Kidney (tissue), 14 donors: ENCODE data around the gene NUMA1. TPM values are rescaled to one million over a fixed set of nuclear protein-coding genes. Genes with fewer than 3 reads are reported as not detected.
A peak's percentile ranks its signal among the peaks of the same experiment; 100 is the strongest.

Source experiments
- DNase-seq, 5 donors: peaks; one replicate each; pipeline ENCODE4 v3.0.0-alpha.2; 2013 to 2020
- FAIRE-seq: peaks from 2 replicates; lab custom pipeline; 2012; peaks lifted over from hg19 to GRCh38; lab: Jason Lieb, UNC
- H3K27ac ChIP-seq, 2 donors: one replicate each; pipeline ENCODE4 v1.7.0; 2013; ENCODE audit warnings: low read depth in 2 of 2, low read length in 2 of 2, inconsistent platforms in 1 of 2
- H3K27me3 ChIP-seq: one replicate; pipeline ENCODE4 v1.7.1; 2013; ENCODE audit warnings: low read length, inconsistent platforms; ENCODE audit not compliant: control insufficient read depth, insufficient read depth
- H3K36me3 ChIP-seq, 3 donors: one replicate each; pipeline versions ENCODE4 v1.7.0 to v1.7.1; 2013; ENCODE audit warnings: low read length in 3 of 3, control low read depth in 1 of 3, inconsistent platforms in 1 of 3; ENCODE audit not compliant: insufficient read depth in 3 of 3, control insufficient read depth in 2 of 3
- H3K4me1 ChIP-seq, 3 donors: one replicate each; pipeline versions ENCODE4 v1.7.0 to v1.7.1; 2013; ENCODE audit warnings: low read length in 3 of 3, inconsistent platforms in 1 of 3, low read depth in 1 of 3; ENCODE audit not compliant: control insufficient read depth in 2 of 3, insufficient read depth in 2 of 3
- H3K4me3 ChIP-seq, 3 donors: one replicate each; pipeline versions ENCODE4 v1.7.0 to v1.8.1; 2013; ENCODE audit warnings: low read length in 3 of 3, control low read depth in 1 of 3, inconsistent platforms in 1 of 3
- H3K9ac ChIP-seq, 3 donors: one replicate each; pipeline versions ENCODE4 v1.7.0 to v1.7.1; 2013; ENCODE audit warnings: low read length in 3 of 3, control low read depth in 1 of 3, inconsistent platforms in 1 of 3
- H3K9me3 ChIP-seq, 3 donors: one replicate each; pipeline versions ENCODE4 v1.7.0 to v1.7.1; 2013; ENCODE audit warnings: low read length in 3 of 3, control low read depth in 1 of 3, inconsistent platforms in 1 of 3; ENCODE audit not compliant: control insufficient read depth in 2 of 3, insufficient read depth in 1 of 3
- intact Hi-C: fragments of 100-400 bp; cut with DNase I; formaldehyde crosslinking; loops from one replicate; pipeline ENCODE4 v1.11.1; 2022
- polyA plus RNA-seq: library from polyadenylated mRNA; stranded (reverse); fragments of 350-450 nt; fragmentation: Illumina TruSeq; extraction: RNeasy Lipid Tissue Mini Kit (QIAGEN cat#74804); gene quantifications from one replicate; pipeline ENCODE4 v1.2.3, GENCODE V29; 2014; ENCODE audit warnings: low read depth, low replicate concordance; ENCODE audit not compliant: insufficient read depth
- total RNA-seq: library from RNA; stranded (reverse); fragmentation: NEBNext Ultra II Directional; extraction: Animal tissue kit (Norgen Biotek cat#: 25700); gene quantifications from one replicate; pipeline ENCODE4 v1.2.1, GENCODE V29; 2021
- TF ChIP-seq, protein P1 (sequence below): IDR thresholded peaks from 3 replicates; pipeline ENCODE4 v1.5.1; 2012; ENCODE audit warnings: mild to moderate bottlenecking, moderate library complexity, borderline replicate concordance; ENCODE audit not compliant: insufficient read depth; ENCODE audit errors: extremely low read depth
- donor health status: control.
- donor health status: control.
- donor health status: control.
- donor health status: control.
- donor health status: control.
- donor health status: DM: yes; HTN: yes; CAD: no.
- donor health status: Normal renal cell carcinoma (clear cell type).

NUMA1 gene
- total and polyA plus RNA-seq, 2 donors from 2014 or later: 85.3 to 198 TPM

DNA sequence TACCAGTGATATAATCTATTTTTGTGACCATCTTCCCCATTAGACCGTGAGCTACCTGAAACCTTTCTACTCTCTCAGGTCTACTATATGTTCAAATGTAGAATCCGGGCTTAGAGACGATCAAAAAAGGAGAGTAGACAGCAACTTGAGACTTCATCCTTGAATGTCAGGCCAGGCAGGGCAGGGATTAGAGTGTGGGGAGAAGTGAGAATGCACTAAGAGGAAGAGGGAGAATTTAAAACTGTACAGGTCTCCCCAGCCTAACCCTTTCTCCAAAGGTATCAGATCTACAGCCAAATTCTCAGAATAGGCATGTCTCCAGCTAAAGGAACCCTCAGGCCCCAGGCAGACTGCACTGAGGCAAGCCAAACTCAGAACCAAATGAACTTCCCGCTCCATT is 21.8 kb upstream of the NUMA1 start:
- intact Hi-C loops: no loop called here
- FAIRE-seq: no peak

GRCh38 chr11:72100462-72100861 is 20.1 kb upstream of the NUMA1 start:
- TF ChIP-seq, protein P1, sequence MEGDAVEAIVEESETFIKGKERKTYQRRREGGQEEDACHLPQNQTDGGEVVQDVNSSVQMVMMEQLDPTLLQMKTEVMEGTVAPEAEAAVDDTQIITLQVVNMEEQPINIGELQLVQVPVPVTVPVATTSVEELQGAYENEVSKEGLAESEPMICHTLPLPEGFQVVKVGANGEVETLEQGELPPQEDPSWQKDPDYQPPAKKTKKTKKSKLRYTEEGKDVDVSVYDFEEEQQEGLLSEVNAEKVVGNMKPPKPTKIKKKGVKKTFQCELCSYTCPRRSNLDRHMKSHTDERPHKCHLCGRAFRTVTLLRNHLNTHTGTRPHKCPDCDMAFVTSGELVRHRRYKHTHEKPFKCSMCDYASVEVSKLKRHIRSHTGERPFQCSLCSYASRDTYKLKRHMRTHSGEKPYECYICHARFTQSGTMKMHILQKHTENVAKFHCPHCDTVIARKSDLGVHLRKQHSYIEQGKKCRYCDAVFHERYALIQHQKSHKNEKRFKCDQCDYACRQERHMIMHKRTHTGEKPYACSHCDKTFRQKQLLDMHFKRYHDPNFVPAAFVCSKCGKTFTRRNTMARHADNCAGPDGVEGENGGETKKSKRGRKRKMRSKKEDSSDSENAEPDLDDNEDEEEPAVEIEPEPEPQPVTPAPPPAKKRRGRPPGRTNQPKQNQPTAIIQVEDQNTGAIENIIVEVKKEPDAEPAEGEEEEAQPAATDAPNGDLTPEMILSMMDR: no peak
- intact Hi-C loops: no loop called here
- H3K9ac ChIP-seq: no peak overlapping the region
- DNase-seq: no peak
- H3K36me3 ChIP-seq: peaks cover 3 to 36% (median 27%) of the 10 kb centered on the region in 3 donors
- no peak overlapping the region for H3K4me3 ChIP-seq
- no peaks in the 10 kb centered on the region for H3K9me3 ChIP-seq
- no peak for FAIRE-seq
- peaks cover 8 to 23% (median 13%) of the 10 kb centered on the region in 3 donors for H3K4me1 ChIP-seq
- no peak overlapping the region for H3K27ac ChIP-seq
- H3K27me3 ChIP-seq: no peaks in the 10 kb centered on the region

More for the DNA sequence above, 21.8 kb upstream of the NUMA1 start:
- H3K27me3 ChIP-seq: no peaks in the 10 kb centered on the region
- H3K4me1 ChIP-seq: peaks cover 8 to 23% (median 13%) of the 10 kb centered on the region in 3 donors
- TF ChIP-seq, protein P1: no peak
- H3K9me3 ChIP-seq: no peaks in the 10 kb centered on the region
- H3K36me3 ChIP-seq: peaks cover 3 to 27% (median 26%) of the 10 kb centered on the region in 3 donors
- H3K9ac ChIP-seq: peak overlapping the region; percentile 50 to 96 (median 88)
- peak overlapping the region; percentile 88 to 99 (median 95) for H3K4me3 ChIP-seq
- DNase-seq: no peak
- peak overlapping the region; percentile 93 to 94 for H3K27ac ChIP-seq

- Histone ChIP-seq H3K36me3 (peaks cover 3 to 36% (median 30%) of the 10 kb centered on the region in 3 donors), H3K27ac (no peak overlapping the region), H3K4me1 (peaks cover 8 to 23% (median 13%) of the 10 kb centered on the region in 3 donors), H3K27me3 (no peaks in the 10 kb centered on the region), H3K4me3 (no peak overlapping the region), H3K9me3 (no peaks in the 10 kb centered on the region), H3K9ac (no peak overlapping the region)
- TF ChIP-seq, protein P1: no peak
- intact Hi-C loops: no loop called here
- no peak for DNase-seq
- FAIRE-seq: no peak
These were observed 19.7 kb upstream of the NUMA1 start for GRCh38 chr11:72100009-72100408.

DNA sequence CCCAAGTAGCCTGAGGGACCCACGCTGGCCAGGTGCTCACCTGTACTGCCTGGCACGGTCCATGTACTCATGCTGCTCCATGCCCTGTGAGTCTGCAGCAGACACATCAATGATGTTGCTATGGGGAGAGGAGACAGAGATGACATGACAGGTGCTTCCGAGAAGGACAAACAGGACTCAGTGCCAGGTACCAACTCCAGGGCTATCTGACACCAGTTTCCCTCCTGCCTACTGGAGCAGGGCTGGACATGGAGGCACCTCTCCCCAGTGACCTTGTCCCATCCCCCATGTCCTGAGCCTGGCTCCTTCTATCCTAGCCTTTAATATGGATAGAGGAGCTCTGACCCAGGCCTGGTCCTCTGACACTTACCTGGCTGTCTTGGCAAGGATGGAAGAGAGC is 18.4 kb upstream of the NUMA1 start:
- DNase-seq (no peak), FAIRE-seq (no peak)
- H3K4me3 ChIP-seq: no peak overlapping the region
- H3K4me1 ChIP-seq: peaks cover 8 to 23% (median 11%) of the 10 kb centered on the region in 3 donors
- no peaks in the 10 kb centered on the region for H3K27me3 ChIP-seq
- H3K9me3 ChIP-seq: no peaks in the 10 kb centered on the region
- TF ChIP-seq, protein P1: no peak
- H3K9ac ChIP-seq: no peak overlapping the region
- H3K36me3 ChIP-seq: peaks cover 3 to 41% (median 36%) of the 10 kb centered on the region in 3 donors
- intact Hi-C loops: no loop called here
- no peak overlapping the region for H3K27ac ChIP-seq
